ENCODE data around the gene AGAP1.

- TF ChIP-seq CTCF (IDR thresholded peaks at IDR 0.05), result no peak
- no peak for TF ChIP-seq POLR2A (IDR thresholded peaks at IDR 0.05)
These were observed 318.4 kb downstream of the AGAP1 start for GRCh38 chr2:235812185-235812665.
